HL-60 (cell line): ENCODE data around the gene ZNF423.

Experiments
- DNase-seq, 2 experiments: peaks; one replicate each; pipeline ENCODE4 v3.0.0-alpha.2; 2010 to 2020; ENCODE audit warnings: low read depth in 1 of 2, low spot score in 1 of 2
- H3K27ac ChIP-seq: fragments of 250-450 bp; sonication (Bioruptor Pico); replicated peaks from 2 replicates; pipeline ENCODE4 v1.5.1; 2020; ENCODE audit warnings: mild to moderate bottlenecking, moderate library complexity
- H3K27me3 ChIP-seq: fragments of 250-450 bp; sonication (Bioruptor Pico); 2 replicates; pipeline ENCODE4 v1.5.1; 2021; ENCODE audit warnings: mild to moderate bottlenecking, moderate library complexity; ENCODE audit not compliant: insufficient read depth, poor library complexity, severe bottlenecking
- H3K4me3 ChIP-seq: replicated peaks from 2 replicates; pipeline ENCODE4 v1.5.1; 2011; ENCODE audit warnings: mild to moderate bottlenecking, control low read depth, low read length; ENCODE audit not compliant: insufficient read depth
- GABPA ChIP-seq: IDR thresholded peaks from 2 replicates; pipeline ENCODE4 v1.6.1; 2012; ENCODE audit warnings: low read depth
- POLR2AphosphoS5 ChIP-seq: IDR thresholded peaks from 2 replicates; pipeline ENCODE4 v1.6.1; 2012; ENCODE audit warnings: low read depth
- SPI1 ChIP-seq: IDR thresholded peaks from 2 replicates; pipeline ENCODE4 v1.6.1; 2012; ENCODE audit warnings: low read depth, mild to moderate bottlenecking, borderline replicate concordance
- TF ChIP-seq, protein P1 (sequence below): IDR thresholded peaks from one replicate; pipeline ENCODE4 v1.5.1; 2011; ENCODE audit warnings: low read length, control low read depth, inconsistent platforms; ENCODE audit not compliant: insufficient read depth
- TF ChIP-seq, protein P2 (sequence below): IDR thresholded peaks from 2 replicates; pipeline ENCODE4 v1.6.1; 2012; ENCODE audit warnings: low read depth; ENCODE audit not compliant: insufficient replicate concordance

Gene ZNF423

GRCh38 chr16:49552313-49552928 is 303.5 kb downstream of the ZNF423 start:
- TF ChIP-seq SPI1, result no peak
- no peak for TF ChIP-seq GABPA
- TF ChIP-seq, protein P1, sequence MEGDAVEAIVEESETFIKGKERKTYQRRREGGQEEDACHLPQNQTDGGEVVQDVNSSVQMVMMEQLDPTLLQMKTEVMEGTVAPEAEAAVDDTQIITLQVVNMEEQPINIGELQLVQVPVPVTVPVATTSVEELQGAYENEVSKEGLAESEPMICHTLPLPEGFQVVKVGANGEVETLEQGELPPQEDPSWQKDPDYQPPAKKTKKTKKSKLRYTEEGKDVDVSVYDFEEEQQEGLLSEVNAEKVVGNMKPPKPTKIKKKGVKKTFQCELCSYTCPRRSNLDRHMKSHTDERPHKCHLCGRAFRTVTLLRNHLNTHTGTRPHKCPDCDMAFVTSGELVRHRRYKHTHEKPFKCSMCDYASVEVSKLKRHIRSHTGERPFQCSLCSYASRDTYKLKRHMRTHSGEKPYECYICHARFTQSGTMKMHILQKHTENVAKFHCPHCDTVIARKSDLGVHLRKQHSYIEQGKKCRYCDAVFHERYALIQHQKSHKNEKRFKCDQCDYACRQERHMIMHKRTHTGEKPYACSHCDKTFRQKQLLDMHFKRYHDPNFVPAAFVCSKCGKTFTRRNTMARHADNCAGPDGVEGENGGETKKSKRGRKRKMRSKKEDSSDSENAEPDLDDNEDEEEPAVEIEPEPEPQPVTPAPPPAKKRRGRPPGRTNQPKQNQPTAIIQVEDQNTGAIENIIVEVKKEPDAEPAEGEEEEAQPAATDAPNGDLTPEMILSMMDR, result no peak
- TF ChIP-seq POLR2AphosphoS5, result no peak
- TF ChIP-seq, protein P2, sequence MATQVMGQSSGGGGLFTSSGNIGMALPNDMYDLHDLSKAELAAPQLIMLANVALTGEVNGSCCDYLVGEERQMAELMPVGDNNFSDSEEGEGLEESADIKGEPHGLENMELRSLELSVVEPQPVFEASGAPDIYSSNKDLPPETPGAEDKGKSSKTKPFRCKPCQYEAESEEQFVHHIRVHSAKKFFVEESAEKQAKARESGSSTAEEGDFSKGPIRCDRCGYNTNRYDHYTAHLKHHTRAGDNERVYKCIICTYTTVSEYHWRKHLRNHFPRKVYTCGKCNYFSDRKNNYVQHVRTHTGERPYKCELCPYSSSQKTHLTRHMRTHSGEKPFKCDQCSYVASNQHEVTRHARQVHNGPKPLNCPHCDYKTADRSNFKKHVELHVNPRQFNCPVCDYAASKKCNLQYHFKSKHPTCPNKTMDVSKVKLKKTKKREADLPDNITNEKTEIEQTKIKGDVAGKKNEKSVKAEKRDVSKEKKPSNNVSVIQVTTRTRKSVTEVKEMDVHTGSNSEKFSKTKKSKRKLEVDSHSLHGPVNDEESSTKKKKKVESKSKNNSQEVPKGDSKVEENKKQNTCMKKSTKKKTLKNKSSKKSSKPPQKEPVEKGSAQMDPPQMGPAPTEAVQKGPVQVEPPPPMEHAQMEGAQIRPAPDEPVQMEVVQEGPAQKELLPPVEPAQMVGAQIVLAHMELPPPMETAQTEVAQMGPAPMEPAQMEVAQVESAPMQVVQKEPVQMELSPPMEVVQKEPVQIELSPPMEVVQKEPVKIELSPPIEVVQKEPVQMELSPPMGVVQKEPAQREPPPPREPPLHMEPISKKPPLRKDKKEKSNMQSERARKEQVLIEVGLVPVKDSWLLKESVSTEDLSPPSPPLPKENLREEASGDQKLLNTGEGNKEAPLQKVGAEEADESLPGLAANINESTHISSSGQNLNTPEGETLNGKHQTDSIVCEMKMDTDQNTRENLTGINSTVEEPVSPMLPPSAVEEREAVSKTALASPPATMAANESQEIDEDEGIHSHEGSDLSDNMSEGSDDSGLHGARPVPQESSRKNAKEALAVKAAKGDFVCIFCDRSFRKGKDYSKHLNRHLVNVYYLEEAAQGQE, result no peak
- Histone ChIP-seq H3K27ac (no peak overlapping the region), H3K27me3 (no peaks in the 10 kb centered on the region), H3K4me3 (no peak overlapping the region)
- no peak for DNase-seq

DNA sequence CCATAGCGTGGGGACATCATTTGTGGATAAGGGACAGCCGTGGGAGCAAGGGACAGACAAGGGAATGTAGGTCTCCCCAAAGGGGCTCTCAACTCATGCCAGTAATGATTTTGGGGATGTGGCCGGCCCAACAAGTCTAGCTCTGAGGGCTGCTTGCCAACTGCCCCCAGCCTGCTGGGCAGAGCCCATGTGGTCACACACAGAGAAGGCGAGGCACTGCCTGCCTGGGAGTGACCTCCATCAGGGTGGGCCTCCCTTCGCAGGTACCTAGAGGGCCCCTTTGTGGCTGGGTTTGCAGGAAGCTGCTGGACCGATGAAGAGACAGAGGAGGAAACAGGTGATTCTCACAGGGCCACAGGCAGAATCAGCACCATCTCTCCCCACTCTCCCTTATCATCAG is 305.2 kb downstream of the ZNF423 start:
- DNase-seq, result no peak
- H3K4me3 ChIP-seq, result no peak overlapping the region
- no peak overlapping the region for H3K27ac ChIP-seq
- TF ChIP-seq SPI1 (no peak), GABPA (no peak), POLR2AphosphoS5 (no peak)
- TF ChIP-seq, protein P1, result no peak
- TF ChIP-seq, protein P2, result no peak
- H3K27me3 ChIP-seq, result no peaks in the 10 kb centered on the region

DNA sequence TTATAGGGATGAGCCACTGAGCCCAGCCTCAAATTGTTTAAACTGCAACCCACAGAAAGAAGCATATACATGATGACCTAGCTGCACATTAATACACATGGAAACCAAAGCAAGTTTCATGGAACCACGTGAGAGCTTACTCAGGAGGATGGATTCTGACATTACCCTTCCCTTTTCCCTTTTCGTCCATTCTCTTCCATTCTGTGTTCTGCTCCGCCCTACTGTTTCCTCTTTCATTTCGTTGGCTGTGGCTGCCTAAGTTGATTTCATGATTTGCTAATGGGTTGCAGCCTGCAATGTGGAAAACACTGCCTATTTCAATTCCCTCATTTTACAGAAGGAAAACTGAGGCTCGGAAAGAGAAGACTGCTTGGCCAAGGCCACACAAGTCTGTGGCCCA is 305.8 kb downstream of the ZNF423 start:
- no peak overlapping the region for H3K27ac ChIP-seq
- no peak overlapping the region for H3K4me3 ChIP-seq
- TF ChIP-seq, protein P2, result no peak
- TF ChIP-seq POLR2AphosphoS5 (no peak), GABPA (no peak), SPI1 (no peak)
- TF ChIP-seq, protein P1, result no peak

More for the DNA sequence above, 305.8 kb downstream of the ZNF423 start:
- DNase-seq, result no peak
- no peaks in the 10 kb centered on the region for H3K27me3 ChIP-seq
